Smooth muscle cell (in vitro differentiated cells): ENCODE measurements around the gene EGFL6. TPM values are rescaled to one million over a fixed set of nuclear protein-coding genes. Genes with fewer than 3 reads are reported as not detected.

Source experiments
- DNase-seq: peaks from one replicate; lab custom pipeline; 2025; ENCODE audit not compliant: unreplicated experiment; lab: John Stamatoyannopoulos, UW
- H2AFZ ChIP-seq: fragments of 200-600 bp; sonication (generic); 2 replicates; pipeline ENCODE4 v1.6.0; 2016; ENCODE audit warnings: antibody characterized with exemption, low read depth, mild to moderate bottlenecking
- H3F3A ChIP-seq: fragments of 200-600 bp; sonication (generic); 2 replicates; pipeline ENCODE4 v1.6.0; 2017; ENCODE audit warnings: antibody characterized with exemption, low read depth
- H3K27ac ChIP-seq: fragments of 200-600 bp; sonication (generic); 2 replicates; pipeline ENCODE4 v1.5.1; 2016; ENCODE audit warnings: low read depth, mild to moderate bottlenecking
- H3K27me3 ChIP-seq: fragments of 200-600 bp; sonication (generic); 2 replicates; pipeline ENCODE4 v1.6.1; 2016; ENCODE audit warnings: low read depth, mild to moderate bottlenecking
- H3K36me3 ChIP-seq: fragments of 200-600 bp; sonication (generic); 2 replicates; pipeline ENCODE4 v1.5.1; 2016; ENCODE audit warnings: low read depth
- H3K4me1 ChIP-seq: fragments of 200-600 bp; sonication (generic); 2 replicates; pipeline ENCODE4 v1.5.1; 2016; ENCODE audit warnings: low read depth
- H3K4me2 ChIP-seq: fragments of 200-600 bp; sonication (generic); 2 replicates; pipeline ENCODE4 v1.6.0; 2016; ENCODE audit warnings: mild to moderate bottlenecking
- H3K4me3 ChIP-seq: fragments of 200-600 bp; sonication (generic); 2 replicates; pipeline ENCODE4 v1.5.1; 2016; ENCODE audit warnings: mild to moderate bottlenecking
- H3K79me2 ChIP-seq: fragments of 200-600 bp; sonication (generic); 2 replicates; pipeline ENCODE4 v1.6.0; 2016; ENCODE audit warnings: low read depth, mild to moderate bottlenecking
- H3K9ac ChIP-seq: fragments of 200-600 bp; sonication (generic); 2 replicates; pipeline ENCODE4 v1.6.0; 2016; ENCODE audit warnings: low read depth
- H3K9me3 ChIP-seq: fragments of 200-600 bp; sonication (generic); replicated peaks from 2 replicates; pipeline ENCODE4 v1.5.1; 2016; ENCODE audit warnings: low read depth
- H4K20me1 ChIP-seq: fragments of 200-600 bp; sonication (generic); 2 replicates; pipeline ENCODE4 v1.6.0; 2016; ENCODE audit warnings: low read depth
- WGBS: methylation state at CpG from one replicate; pipeline ENCODE4 v1.1.7; 2016; ENCODE audit warnings: low lambda C conversion rate; 5-methylcytosine and 5-hydroxymethylcytosine counted together
- polyA plus RNA-seq: library from polyadenylated mRNA; unstranded; fragments of >200 nt; fragmentation: Nextera tagmentation; extraction: Ambion mirVana; gene quantifications from 2 replicates; pipeline ENCODE4 v1.2.1, GENCODE V29; 2016
- total RNA-seq: library from RNA; depleted of rRNA; stranded (reverse); fragments of >200 nt; gene quantifications from 2 replicates; pipeline ENCODE4 v1.2.3, GENCODE V29; 2014
- TF ChIP-seq, protein P1 (sequence below): fragments of 200-600 bp; sonication (generic); IDR thresholded peaks from 2 replicates; pipeline ENCODE4 v1.5.1; 2017; ENCODE audit warnings: borderline replicate concordance, mild to moderate bottlenecking, antibody characterized with exemption; ENCODE audit not compliant: insufficient read depth, poor library complexity, severe bottlenecking

The EGFL6 gene
- total and polyA plus RNA-seq, 2 experiments from 2014 or later, result 213 to 350 TPM

DNA sequence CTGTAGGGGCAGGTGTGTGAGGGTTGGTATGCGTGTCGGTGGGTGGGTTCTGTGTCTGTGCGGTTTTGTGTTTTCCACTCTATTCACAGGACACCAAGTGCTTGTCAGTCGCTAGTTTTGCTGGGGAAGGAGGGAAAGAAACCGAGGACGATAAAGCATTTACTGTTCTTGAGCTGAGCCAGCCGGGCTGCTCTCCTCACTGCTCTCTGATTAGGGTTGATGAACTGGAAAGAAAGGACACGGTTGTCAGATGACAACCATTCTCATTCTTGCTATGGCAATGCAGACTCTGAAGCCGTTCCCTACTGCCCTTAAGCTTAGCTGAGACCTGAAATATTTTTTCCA, 832 bp downstream of the EGFL6 start:
- no peak overlapping the region for H3K9ac ChIP-seq
- no peaks in the 10 kb centered on the region for H3K36me3 ChIP-seq
- H2AFZ ChIP-seq, result no peak overlapping the region
- DNase-seq, result no peak
- H3K27me3 ChIP-seq, result no peaks in the 10 kb centered on the region
- H3K4me2 ChIP-seq, result peak overlapping the region; percentile 83
- no peak overlapping the region for H3K27ac ChIP-seq
- H3K9me3 ChIP-seq, result no peaks in the 10 kb centered on the region
- no peaks in the 10 kb centered on the region for H4K20me1 ChIP-seq
- H3K4me3 ChIP-seq, result peak overlapping the region; percentile 52
- H3K79me2 ChIP-seq, result peaks cover 26% of the 10 kb centered on the region
- WGBS, result 60% methylated on average over 9 of the region's 9 CpGs
- H3F3A ChIP-seq, result no peaks in the 10 kb centered on the region
- TF ChIP-seq, protein P1, sequence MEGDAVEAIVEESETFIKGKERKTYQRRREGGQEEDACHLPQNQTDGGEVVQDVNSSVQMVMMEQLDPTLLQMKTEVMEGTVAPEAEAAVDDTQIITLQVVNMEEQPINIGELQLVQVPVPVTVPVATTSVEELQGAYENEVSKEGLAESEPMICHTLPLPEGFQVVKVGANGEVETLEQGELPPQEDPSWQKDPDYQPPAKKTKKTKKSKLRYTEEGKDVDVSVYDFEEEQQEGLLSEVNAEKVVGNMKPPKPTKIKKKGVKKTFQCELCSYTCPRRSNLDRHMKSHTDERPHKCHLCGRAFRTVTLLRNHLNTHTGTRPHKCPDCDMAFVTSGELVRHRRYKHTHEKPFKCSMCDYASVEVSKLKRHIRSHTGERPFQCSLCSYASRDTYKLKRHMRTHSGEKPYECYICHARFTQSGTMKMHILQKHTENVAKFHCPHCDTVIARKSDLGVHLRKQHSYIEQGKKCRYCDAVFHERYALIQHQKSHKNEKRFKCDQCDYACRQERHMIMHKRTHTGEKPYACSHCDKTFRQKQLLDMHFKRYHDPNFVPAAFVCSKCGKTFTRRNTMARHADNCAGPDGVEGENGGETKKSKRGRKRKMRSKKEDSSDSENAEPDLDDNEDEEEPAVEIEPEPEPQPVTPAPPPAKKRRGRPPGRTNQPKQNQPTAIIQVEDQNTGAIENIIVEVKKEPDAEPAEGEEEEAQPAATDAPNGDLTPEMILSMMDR, result no peak
- H3K4me1 ChIP-seq, result peaks cover 6% of the 10 kb centered on the region

DNA sequence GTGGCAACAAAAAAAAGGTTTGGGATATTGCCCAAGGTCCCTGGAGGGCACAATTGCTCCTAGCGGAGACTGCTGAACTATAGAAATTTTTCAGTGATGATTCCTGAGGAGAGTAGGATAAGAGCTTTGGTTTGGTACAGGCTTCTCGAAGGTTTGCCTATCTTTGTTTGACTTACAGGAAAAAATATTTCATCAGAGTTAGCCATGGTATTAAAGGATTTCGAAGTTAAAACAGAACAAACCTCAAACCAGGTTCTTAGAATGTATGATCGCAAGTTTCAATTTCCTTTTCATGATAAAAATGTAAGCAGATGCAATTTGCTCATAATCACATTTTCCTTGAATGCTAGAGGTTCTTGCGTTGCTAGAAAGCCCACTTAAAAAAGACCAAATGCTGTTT, 1.7 kb downstream of the EGFL6 start:
- Histone ChIP-seq H3K4me3 (peak overlapping the region; percentile 2), H2AFZ (no peak overlapping the region), H3F3A (no peaks in the 10 kb centered on the region), H4K20me1 (no peaks in the 10 kb centered on the region), H3K79me2 (peaks cover 34% of the 10 kb centered on the region), H3K4me2 (peak overlapping the region; percentile 71), H3K9me3 (no peaks in the 10 kb centered on the region), H3K27me3 (no peaks in the 10 kb centered on the region), H3K36me3 (no peaks in the 10 kb centered on the region), H3K27ac (peak overlapping the region; percentile 29), H3K4me1 (peaks cover 6% of the 10 kb centered on the region), H3K9ac (no peak overlapping the region)
- TF ChIP-seq, protein P1, result no peak
- DNase-seq, result no peak
- WGBS, result 40% methylated on average over 5 of the region's 5 CpGs

DNA sequence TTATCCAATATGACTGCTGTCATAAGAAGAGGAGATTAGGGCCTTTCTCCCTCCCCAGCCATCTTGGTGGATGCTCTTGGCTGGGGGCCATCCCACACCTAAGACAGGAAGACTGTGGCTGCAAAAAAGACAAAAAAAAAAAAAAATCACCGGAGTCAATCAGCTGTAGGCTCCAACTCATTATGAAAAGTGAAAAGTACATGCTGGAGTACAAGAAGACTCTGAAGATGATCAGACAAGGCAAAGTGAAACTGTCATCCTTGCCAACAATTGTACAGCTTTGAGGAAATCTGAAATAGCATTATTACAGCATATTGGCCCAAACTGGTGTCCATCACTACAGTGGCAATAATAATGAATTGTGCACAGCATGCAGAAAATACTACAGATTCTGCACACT, 5.2 kb downstream of the EGFL6 start:
- no peaks in the 10 kb centered on the region for H3K36me3 ChIP-seq
- H4K20me1 ChIP-seq, result no peaks in the 10 kb centered on the region
- WGBS, result 87% methylated on average over 1 of the region's 1 CpG
- H3K79me2 ChIP-seq, result peaks cover 42% of the 10 kb centered on the region
- no peaks in the 10 kb centered on the region for H3K9me3 ChIP-seq
- no peak overlapping the region for H2AFZ ChIP-seq
- H3K27me3 ChIP-seq, result no peaks in the 10 kb centered on the region
- H3K4me3 ChIP-seq, result no peak overlapping the region
- H3K4me2 ChIP-seq, result no peak overlapping the region
- peaks cover 6% of the 10 kb centered on the region for H3K4me1 ChIP-seq
- no peak overlapping the region for H3K9ac ChIP-seq
- TF ChIP-seq, protein P1, result no peak
- DNase-seq, result no peak
- H3F3A ChIP-seq, result no peaks in the 10 kb centered on the region
- no peak overlapping the region for H3K27ac ChIP-seq

DNA sequence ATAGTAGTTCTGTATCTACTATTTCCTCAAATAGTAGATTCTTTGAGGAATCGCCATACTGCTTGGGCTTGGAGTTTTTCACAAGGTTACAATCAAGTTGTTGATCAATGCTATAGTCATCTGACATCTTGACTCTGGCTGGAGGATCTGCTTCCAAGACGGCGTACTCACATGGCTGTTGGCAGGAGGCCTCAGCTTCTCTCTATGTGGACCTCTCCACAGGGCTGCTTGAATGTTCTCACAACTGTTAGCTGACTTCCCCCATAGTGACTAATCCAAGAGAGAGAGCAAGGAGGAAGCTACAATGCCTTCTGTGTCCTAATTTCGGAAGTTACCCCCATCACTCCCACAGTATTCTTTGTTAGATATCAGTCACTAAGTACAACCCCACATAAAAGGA, 10.3 kb downstream of the EGFL6 start:
- Histone ChIP-seq H3K27me3 (no peaks in the 10 kb centered on the region), H3K9me3 (no peaks in the 10 kb centered on the region), H3K79me2 (peaks cover 33% of the 10 kb centered on the region), H3K4me2 (no peak overlapping the region), H4K20me1 (no peaks in the 10 kb centered on the region), H2AFZ (no peak overlapping the region), H3K9ac (no peak overlapping the region), H3K4me1 (no peaks in the 10 kb centered on the region), H3K4me3 (no peak overlapping the region), H3K27ac (no peak overlapping the region), H3F3A (no peaks in the 10 kb centered on the region), H3K36me3 (no peaks in the 10 kb centered on the region)
- 89% methylated on average over 4 of the region's 4 CpGs for WGBS
- TF ChIP-seq, protein P1, result no peak
- no peak for DNase-seq
